ENCODE measurements around the gene MEIOSIN.

GRCh38 chr19:45764945-45765701 is 31.9 kb downstream of the MEIOSIN start:
- TF ChIP-seq CTCF (IDR thresholded peaks at IDR 0.05), result no peak
- no peak for TF ChIP-seq POLR2A (IDR thresholded peaks at IDR 0.05)
